T-helper 1 cell (primary cell): ENCODE measurements around the gene SPACA5.
A peak's percentile ranks its signal among the peaks of the same experiment; 100 is the strongest.
"Not testable (repeated sequence)": the region's sequence is repeated elsewhere in the genome, so short reads cannot be mapped to it uniquely, and the experiment has no call there.

Source experiments
- DNase-seq, 5 donors: peaks; one replicate each; pipeline ENCODE4 v3.0.0-alpha.2; 2012 to 2020

Gene SPACA5

GRCh38 chrX:48021026-48021900 lies 14.5 kb downstream of the SPACA5 start:
- DNase-seq: peak; percentile 34 to 77 (median 62)

- DNase-seq: no peak
Measured at GRCh38 chrX:48022100-48022499, 15.3 kb downstream of the SPACA5 start.

DNA sequence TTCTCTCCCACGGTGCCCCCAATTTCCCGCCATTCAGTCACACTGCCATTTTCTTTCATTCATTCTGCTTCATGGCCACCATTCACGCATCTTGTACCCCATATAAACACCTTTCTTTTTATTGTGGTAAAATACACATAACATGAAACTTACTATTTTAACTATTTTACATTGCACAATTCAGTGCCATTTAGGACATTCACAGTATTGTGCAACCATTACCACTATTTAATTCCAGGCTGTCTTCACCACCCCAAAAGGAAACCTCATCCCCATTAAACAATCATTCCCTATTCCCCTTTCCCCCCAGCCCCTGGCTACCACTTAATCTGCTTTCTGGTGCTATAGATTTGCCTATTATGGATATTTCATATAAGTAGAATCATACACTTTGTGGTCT lies 15.9 kb downstream of the SPACA5 start:
- DNase-seq: no peak

DNA sequence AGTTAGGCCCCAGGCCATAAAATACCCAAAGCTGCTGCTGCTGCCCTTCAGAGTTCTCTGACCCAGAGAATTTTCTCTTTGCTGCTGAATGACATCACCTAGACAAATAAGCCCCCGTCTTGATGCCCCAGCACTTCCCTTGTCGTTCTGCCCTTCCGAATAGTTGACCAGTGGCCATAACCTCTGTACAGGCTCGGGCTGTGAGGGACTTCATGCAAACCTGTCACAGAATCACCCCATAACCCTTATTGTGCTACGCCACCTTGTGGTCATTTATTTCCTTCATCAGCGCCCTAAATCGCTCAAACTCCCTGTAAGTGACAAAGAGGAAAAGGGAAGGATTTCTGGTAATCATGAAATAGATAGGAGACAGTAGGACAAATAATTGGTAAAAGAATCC lies 18.8 kb downstream of the SPACA5 start:
- peak in 1 of 5 donors; percentile 54 for DNase-seq

DNA sequence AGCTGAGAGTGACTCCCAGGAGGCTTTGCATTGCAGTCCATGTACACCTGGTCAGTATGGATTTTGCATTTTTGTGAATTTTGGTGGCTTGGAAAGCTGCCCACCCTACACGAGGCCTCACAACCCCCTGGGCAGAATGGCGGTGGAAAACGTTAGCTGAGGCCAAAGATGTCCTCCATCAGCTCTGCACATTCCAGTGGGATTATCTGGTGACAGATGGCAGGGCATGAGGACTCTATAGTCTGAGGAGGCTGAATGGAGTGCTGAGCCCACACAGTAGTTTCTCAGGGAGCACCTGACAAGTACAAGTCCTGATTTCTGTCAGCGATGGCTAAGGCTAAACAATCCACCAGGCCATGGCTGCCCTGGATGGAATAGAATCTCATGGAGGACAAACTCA lies 20.8 kb downstream of the SPACA5 start:
- DNase-seq: not testable (repeated sequence)

GRCh38 chrX:48028091-48028490 lies 21.3 kb downstream of the SPACA5 start:
- no peak for DNase-seq

DNA sequence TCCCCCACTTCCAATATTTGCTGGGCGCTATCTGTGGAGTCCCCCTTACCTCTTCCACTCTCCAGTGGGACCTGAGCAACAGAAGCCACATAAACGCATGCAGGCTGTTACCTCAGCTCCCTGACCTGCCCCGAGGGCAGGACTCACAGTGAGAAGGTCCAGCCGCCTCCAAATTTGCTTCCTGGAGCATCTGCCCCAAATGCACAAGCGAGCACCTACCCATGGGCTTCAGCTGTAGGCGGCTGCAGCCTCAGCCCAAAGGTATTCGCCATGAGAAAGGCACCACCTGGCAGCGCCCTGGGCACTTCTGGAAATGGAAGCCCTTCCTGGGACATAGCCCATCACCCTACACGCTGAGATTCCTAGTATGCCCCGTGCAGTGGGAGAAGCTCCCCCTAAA lies 23.4 kb downstream of the SPACA5 start:
- DNase-seq: no peak

- DNase-seq: not testable (repeated sequence)
Measured at GRCh38 chrX:48030641-48031173, 23.9 kb downstream of the SPACA5 start.

DNA sequence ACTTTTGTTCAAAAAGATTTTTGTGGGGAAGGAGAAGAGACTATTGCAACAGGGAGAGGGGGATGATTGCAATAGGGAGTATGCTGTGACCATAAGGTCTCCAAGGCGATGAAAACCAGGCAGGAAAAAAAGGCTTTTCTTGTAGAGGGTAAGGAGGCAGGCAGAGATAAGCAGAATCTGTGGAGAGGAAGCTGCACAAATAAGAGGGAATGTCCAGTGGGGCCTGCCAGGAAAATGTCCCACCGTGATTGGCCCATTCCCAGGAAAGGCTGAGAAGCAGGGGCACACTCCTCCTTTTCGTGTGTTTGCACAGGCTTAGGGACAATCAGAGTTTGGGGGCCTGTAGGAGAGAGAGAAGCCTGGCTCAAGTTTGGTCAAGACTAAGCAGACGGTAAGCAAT lies 29.1 kb downstream of the SPACA5 start:
- DNase-seq: no peak

DNA sequence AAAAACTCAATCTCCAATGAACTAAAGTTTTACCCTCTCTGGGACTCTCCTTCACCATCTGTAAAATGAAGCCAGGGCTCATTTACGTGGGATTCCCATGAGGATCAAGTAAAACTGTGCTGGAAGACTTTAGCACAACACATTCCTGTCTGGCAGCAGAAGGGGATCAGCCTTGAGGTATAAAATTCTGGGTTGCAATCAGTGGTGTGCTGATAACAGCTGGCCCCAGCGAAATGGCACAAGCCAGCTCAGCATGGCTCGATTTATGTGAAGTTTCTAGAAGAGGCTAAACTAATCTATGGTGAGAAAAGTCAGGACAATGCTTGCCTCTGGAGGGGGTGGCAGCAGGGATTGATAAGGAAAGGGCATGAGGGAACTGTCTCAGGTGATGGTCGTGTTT lies 36.3 kb downstream of the SPACA5 start:
- DNase-seq: no peak

DNA sequence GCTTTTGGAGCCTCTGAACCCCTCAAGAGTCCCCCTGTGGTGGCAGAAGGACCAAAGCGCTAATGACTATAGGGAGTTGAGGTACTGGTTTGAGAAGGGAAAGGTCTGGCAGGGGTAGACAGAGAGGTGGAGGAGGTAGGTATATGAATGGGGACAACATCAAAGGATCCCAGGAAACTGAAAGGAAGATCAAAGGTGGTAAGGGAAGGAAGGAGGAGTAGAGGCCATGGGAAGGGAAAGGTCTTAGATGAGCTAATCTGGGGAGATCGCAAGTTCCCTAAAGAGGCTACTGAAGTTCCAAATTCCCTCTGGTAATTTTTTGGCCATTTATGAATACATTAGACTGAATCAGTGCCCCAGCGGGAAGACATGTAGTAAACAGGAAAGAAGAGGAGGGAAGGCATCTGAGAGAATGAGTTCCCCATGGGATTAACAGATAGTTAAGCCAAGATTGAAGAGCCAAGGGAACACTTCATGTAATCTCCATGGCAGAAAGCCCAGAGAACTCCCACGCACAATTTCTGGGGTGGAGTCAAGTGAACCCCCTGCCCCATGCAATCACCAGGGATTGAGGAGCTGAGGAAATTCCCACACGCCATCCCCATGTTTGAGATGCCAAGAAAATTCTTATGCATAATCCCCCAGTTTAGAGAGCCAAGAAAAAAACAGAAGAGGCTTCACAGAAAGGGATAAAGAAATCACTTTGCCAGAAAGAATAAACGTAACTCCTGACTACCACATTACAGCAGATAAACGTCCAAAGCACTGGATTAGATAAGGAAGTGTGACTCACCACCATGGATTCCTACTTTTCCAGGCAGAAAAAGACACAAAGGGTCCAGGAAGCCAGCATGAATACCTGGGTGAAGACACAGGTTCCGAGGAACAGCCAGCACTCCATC lies 38.9 kb downstream of the SPACA5 start:
- DNase-seq: no peak

- DNase-seq: no peak
Measured at GRCh38 chrX:48046846-48047245, 40.1 kb downstream of the SPACA5 start.

DNA sequence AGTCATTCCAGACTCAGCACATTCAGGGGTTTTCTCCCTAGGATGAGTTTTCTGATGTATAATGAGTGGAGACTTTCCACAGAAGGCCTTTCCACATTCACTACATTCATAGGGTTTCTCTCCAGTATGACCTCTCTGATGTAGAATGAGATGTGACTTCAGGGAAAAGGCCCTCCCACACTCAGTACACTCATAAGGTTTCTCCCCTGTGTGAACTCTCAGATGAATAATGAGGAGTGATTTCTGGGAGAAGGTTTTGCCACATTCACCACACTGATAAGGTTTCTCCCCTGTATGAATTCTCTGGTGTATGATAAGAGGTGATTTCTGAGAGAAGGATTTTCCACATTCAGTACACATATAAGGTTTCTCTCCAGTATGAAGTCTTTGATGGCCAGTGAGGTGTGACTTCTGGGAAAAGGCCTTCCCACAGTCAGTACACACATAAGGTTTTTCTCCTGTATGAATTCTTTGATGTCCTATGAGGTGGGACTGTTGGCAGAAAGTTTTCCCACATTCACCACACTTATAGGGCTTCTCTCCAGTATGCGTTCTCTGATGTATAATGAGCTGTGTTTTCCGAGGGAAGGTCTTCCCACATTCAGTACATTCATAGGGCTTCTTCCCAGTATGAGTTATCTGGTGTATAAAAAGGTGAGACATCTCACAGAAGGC lies 52.0 kb downstream of the SPACA5 start:
- no peak for DNase-seq

GRCh38 chrX:48059296-48059639 lies 52.5 kb downstream of the SPACA5 start:
- DNase-seq: no peak
